ENCODE results near the gene SH3RF1. TPM values are rescaled to one million over a fixed set of nuclear protein-coding genes. Genes with fewer than 3 reads are reported as not detected.
A peak's percentile ranks its signal among the peaks of the same experiment; 100 is the strongest.

Gene SH3RF1
- total and polyA plus RNA-seq, 4 donors: 7.6 to 31.8 (median 18.1) TPM

- Histone ChIP-seq H3K27ac (ENCODE audit: low read depth in 1 of 2, low read length in 2 of 2) (peak overlapping the region; percentile 91 to 97), H3K4me3 (ENCODE audit: low read length in 2 of 2) (peak overlapping the region; percentile 83 to 98), H3K36me3 (ENCODE audit: control insufficient read depth in 1 of 2, insufficient read depth in 2 of 2, low read length in 1 of 2) (no peaks in the 10 kb centered on the region), H3K27me3 (ENCODE audit: control insufficient read depth in 1 of 2, insufficient read depth in 2 of 2, low read length in 1 of 2) (no peaks in the 10 kb centered on the region), H3K4me1 (ENCODE audit: control insufficient read depth in 1 of 2, insufficient read depth in 2 of 2, low read length in 2 of 2) (peaks cover 2 to 8% of the 10 kb centered on the region in 2 donors), H3K9me3 (ENCODE audit: control insufficient read depth, low read length) (no peaks in the 10 kb centered on the region)
- ATAC-seq (ENCODE audit: low FRiP score) (peak; percentile 75), DNase-seq (peak; percentile 83 to 90)
- intact Hi-C loops (cut with DNase I): loop anchor here (5.0 to 10.0 kb wide), 5 partner anchors 33 to 258 kb away; partner anchors contain the start of gene CBR4 (in 2 of the 2)
- WGBS, 2 donors: 0% methylated on average over 46 to 62 of the region's 62 CpGs
These were observed 593 bp downstream of the SH3RF1 start for GRCh38 chr4:169269916-169270809.

GRCh38 chr4:169268951-169269760 is 1.6 kb downstream of the SH3RF1 start:
- Histone ChIP-seq H3K4me1 (ENCODE audit: control insufficient read depth in 1 of 2, insufficient read depth in 2 of 2, low read length in 2 of 2) (peaks cover 2 to 11% of the 10 kb centered on the region in 2 donors), H3K27me3 (ENCODE audit: control insufficient read depth in 1 of 2, insufficient read depth in 2 of 2, low read length in 1 of 2) (no peaks in the 10 kb centered on the region), H3K9me3 (ENCODE audit: control insufficient read depth, low read length) (no peaks in the 10 kb centered on the region), H3K4me3 (ENCODE audit: low read length in 2 of 2) (peak overlapping the region; percentile 83 to 98), H3K27ac (ENCODE audit: low read depth in 1 of 2, low read length in 2 of 2) (no peak overlapping the region), H3K36me3 (ENCODE audit: control insufficient read depth in 1 of 2, insufficient read depth in 2 of 2, low read length in 1 of 2) (no peaks in the 10 kb centered on the region)
- WGBS, 2 donors: 14 to 23% methylated on average over 13 of the region's 13 CpGs
- DNase-seq: no peak
- intact Hi-C loops (cut with DNase I): loop anchor here in 1 of 2 donors (5.0 kb wide), 1 partner anchor 257 kb away; the partner anchor contains the start of gene CBR4
- ATAC-seq (ENCODE audit: low FRiP score): no peak

GRCh38 chr4:169267070-169267469 is 3.7 kb downstream of the SH3RF1 start:
- Histone ChIP-seq H3K27me3 (ENCODE audit: control insufficient read depth in 1 of 2, insufficient read depth in 2 of 2, low read length in 1 of 2) (no peaks in the 10 kb centered on the region), H3K36me3 (ENCODE audit: control insufficient read depth in 1 of 2, insufficient read depth in 2 of 2, low read length in 1 of 2) (no peaks in the 10 kb centered on the region), H3K4me1 (ENCODE audit: control insufficient read depth in 1 of 2, insufficient read depth in 2 of 2, low read length in 2 of 2) (peaks cover 2 to 11% of the 10 kb centered on the region in 2 donors), H3K9me3 (ENCODE audit: control insufficient read depth, low read length) (no peaks in the 10 kb centered on the region), H3K4me3 (ENCODE audit: low read length in 2 of 2) (no peak overlapping the region), H3K27ac (ENCODE audit: low read depth in 1 of 2, low read length in 2 of 2) (no peak overlapping the region)
- 3 to 5% methylated on average over 1 of the region's 1 CpG for WGBS, 2 donors
- no peak for DNase-seq
- ATAC-seq (ENCODE audit: low FRiP score): no peak
- intact Hi-C loops (cut with DNase I): loop anchor here in 1 of 2 donors (5.0 kb wide), 1 partner anchor 255 kb away; the partner anchor contains the start of gene CBR4

DNA sequence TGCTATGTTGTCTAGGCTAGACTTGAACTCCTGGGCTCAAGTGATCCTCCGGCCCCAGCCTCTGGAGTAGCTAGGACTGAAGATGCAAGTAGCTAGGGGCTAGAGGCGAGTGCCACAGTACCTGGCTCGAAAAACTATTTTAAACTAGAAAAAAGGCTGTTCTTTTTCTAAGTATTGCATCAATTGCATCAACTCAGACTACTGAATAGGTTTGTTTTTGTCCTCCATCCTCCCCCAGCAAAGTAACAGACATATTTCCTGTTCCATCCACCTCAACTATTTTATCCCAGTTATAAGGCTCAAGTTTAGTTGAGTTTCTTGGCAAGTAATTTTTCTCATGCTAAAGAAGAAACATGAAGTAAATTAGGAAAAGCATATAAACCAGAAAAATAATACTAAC is 4.1 kb downstream of the SH3RF1 start:
- no peaks in the 10 kb centered on the region for H3K36me3 ChIP-seq (ENCODE audit: control insufficient read depth in 1 of 2, insufficient read depth in 2 of 2, low read length in 1 of 2)
- WGBS, 2 donors: 92 to 93% methylated on average over 3 of the region's 3 CpGs
- no peaks in the 10 kb centered on the region for H3K27me3 ChIP-seq (ENCODE audit: control insufficient read depth in 1 of 2, insufficient read depth in 2 of 2, low read length in 1 of 2)
- intact Hi-C loops (cut with DNase I): loop anchor here in 1 of 2 donors (5.0 kb wide), 1 partner anchor 254 kb away; the partner anchor contains the start of gene CBR4
- no peak overlapping the region for H3K4me3 ChIP-seq (ENCODE audit: low read length in 2 of 2)
- no peak for ATAC-seq (ENCODE audit: low FRiP score)
- H3K27ac ChIP-seq (ENCODE audit: low read depth in 1 of 2, low read length in 2 of 2): no peak overlapping the region
- DNase-seq: no peak
- peaks cover 2 to 11% of the 10 kb centered on the region in 2 donors for H3K4me1 ChIP-seq (ENCODE audit: control insufficient read depth in 1 of 2, insufficient read depth in 2 of 2, low read length in 2 of 2)
- H3K9me3 ChIP-seq (ENCODE audit: control insufficient read depth, low read length): no peaks in the 10 kb centered on the region

DNA sequence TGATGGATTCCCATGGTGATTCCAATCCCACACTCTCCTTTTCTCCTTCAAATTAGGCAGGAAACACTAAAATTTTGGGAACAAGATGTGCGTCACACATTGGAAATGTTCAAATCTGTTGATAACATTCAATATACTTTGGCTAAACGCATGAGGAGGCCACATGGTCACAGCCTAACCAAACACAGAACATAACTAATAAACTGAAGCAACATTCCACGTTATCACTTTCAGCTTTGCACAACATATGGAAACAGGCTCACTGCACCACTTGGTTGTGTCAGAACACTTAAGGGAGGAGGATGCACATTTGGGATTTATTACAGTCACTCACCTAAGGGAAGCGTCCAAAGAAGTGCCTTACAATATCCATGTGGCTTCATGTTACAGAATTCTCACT is 4.7 kb downstream of the SH3RF1 start:
- Histone ChIP-seq H3K4me1 (ENCODE audit: control insufficient read depth in 1 of 2, insufficient read depth in 2 of 2, low read length in 2 of 2) (peaks cover 2 to 13% of the 10 kb centered on the region in 2 donors), H3K36me3 (ENCODE audit: control insufficient read depth in 1 of 2, insufficient read depth in 2 of 2, low read length in 1 of 2) (no peaks in the 10 kb centered on the region), H3K4me3 (ENCODE audit: low read length in 2 of 2) (no peak overlapping the region), H3K27me3 (ENCODE audit: control insufficient read depth in 1 of 2, insufficient read depth in 2 of 2, low read length in 1 of 2) (no peaks in the 10 kb centered on the region), H3K9me3 (ENCODE audit: control insufficient read depth, low read length) (no peaks in the 10 kb centered on the region), H3K27ac (ENCODE audit: low read depth in 1 of 2, low read length in 2 of 2) (no peak overlapping the region)
- DNase-seq (no peak), ATAC-seq (ENCODE audit: low FRiP score) (no peak)
- intact Hi-C loops (cut with DNase I): loop anchor here in 1 of 2 donors (5.0 kb wide), 1 partner anchor 254 kb away; the partner anchor contains the start of gene CBR4
- 68 to 71% methylated on average over 4 of the region's 4 CpGs for WGBS, 2 donors

GRCh38 chr4:169263791-169264392 is 6.9 kb downstream of the SH3RF1 start:
- intact Hi-C loops (cut with DNase I): no loop called here
- no peaks in the 10 kb centered on the region for H3K27me3 ChIP-seq (ENCODE audit: control insufficient read depth in 1 of 2, insufficient read depth in 2 of 2, low read length in 1 of 2)
- H3K27ac ChIP-seq (ENCODE audit: low read depth in 1 of 2, low read length in 2 of 2): no peak overlapping the region
- DNase-seq: no peak
- H3K36me3 ChIP-seq (ENCODE audit: control insufficient read depth in 1 of 2, insufficient read depth in 2 of 2, low read length in 1 of 2): no peaks in the 10 kb centered on the region
- 83 to 91% methylated on average over 1 of the region's 1 CpG for WGBS, 2 donors
- H3K9me3 ChIP-seq (ENCODE audit: control insufficient read depth, low read length): no peaks in the 10 kb centered on the region
- no peak overlapping the region for H3K4me3 ChIP-seq (ENCODE audit: low read length in 2 of 2)
- peaks cover 5 to 23% of the 10 kb centered on the region in 2 donors for H3K4me1 ChIP-seq (ENCODE audit: control insufficient read depth in 1 of 2, insufficient read depth in 2 of 2, low read length in 2 of 2)
- ATAC-seq (ENCODE audit: low FRiP score): no peak

DNA sequence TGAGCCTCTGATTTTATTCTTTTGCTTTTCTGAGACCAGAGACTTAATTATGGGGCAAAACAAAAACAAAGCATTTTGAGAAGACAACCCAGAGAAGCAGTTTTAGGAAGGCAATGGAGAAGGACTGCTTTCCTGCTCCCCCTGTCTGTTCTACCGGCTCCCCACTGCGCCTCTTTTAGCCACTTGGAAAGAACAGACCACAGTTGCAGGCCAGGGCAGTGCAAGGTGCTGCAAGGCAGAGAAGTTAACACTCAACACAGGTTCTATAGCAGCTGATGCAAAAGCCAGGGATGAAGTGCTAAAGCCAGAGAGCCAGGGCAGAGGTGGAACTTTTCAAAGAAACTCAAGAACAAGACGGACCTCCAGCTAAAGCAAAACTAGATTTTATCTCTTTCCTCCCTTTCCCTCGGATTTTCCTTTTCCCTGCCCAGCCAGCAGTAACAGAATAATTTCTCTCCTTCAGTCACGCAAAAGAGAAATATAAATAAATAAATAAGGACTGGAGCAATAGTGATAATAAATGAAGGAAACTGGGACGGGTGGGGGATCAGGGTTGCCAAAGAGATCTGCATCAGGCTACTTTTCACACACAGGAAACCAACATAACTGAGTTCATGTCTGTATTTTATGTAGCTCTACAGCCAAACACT is 10.4 kb downstream of the SH3RF1 start:
- intact Hi-C loops (cut with DNase I): no loop called here
- H3K27me3 ChIP-seq (ENCODE audit: control insufficient read depth in 1 of 2, insufficient read depth in 2 of 2, low read length in 1 of 2): no peaks in the 10 kb centered on the region
- ATAC-seq (ENCODE audit: low FRiP score) (no peak), DNase-seq (no peak)
- WGBS, 2 donors: 14% methylated on average over 6 of the region's 6 CpGs
- H3K36me3 ChIP-seq (ENCODE audit: control insufficient read depth in 1 of 2, insufficient read depth in 2 of 2, low read length in 1 of 2): no peaks in the 10 kb centered on the region
- H3K4me3 ChIP-seq (ENCODE audit: low read length in 2 of 2): peak overlapping the region in 1 of 2 donors; percentile 4
- H3K27ac ChIP-seq (ENCODE audit: low read depth in 1 of 2, low read length in 2 of 2): no peak overlapping the region
- H3K4me1 ChIP-seq (ENCODE audit: control insufficient read depth in 1 of 2, insufficient read depth in 2 of 2, low read length in 2 of 2): peaks cover 6 to 20% of the 10 kb centered on the region in 2 donors
- H3K9me3 ChIP-seq (ENCODE audit: control insufficient read depth, low read length): no peaks in the 10 kb centered on the region

- H3K27ac ChIP-seq (ENCODE audit: low read depth in 1 of 2, low read length in 2 of 2): no peak overlapping the region
- H3K27me3 ChIP-seq (ENCODE audit: control insufficient read depth in 1 of 2, insufficient read depth in 2 of 2, low read length in 1 of 2): no peaks in the 10 kb centered on the region
- DNase-seq: no peak
- no peaks in the 10 kb centered on the region for H3K9me3 ChIP-seq (ENCODE audit: control insufficient read depth, low read length)
- ATAC-seq (ENCODE audit: low FRiP score): no peak
- WGBS, 2 donors: 86 to 88% methylated on average over 6 of the region's 6 CpGs
- H3K4me1 ChIP-seq (ENCODE audit: control insufficient read depth in 1 of 2, insufficient read depth in 2 of 2, low read length in 2 of 2): peaks cover 6 to 20% of the 10 kb centered on the region in 2 donors
- no peaks in the 10 kb centered on the region for H3K36me3 ChIP-seq (ENCODE audit: control insufficient read depth in 1 of 2, insufficient read depth in 2 of 2, low read length in 1 of 2)
- H3K4me3 ChIP-seq (ENCODE audit: low read length in 2 of 2): no peak overlapping the region
- intact Hi-C loops (cut with DNase I): no loop called here
These were observed 11.5 kb downstream of the SH3RF1 start for GRCh38 chr4:169259271-169259670.
